Measurements from ENCODE around the gene ZC3H7B. TPM values are rescaled to one million over a fixed set of nuclear protein-coding genes. Genes with fewer than 3 reads are reported as not detected.

The ZC3H7B gene
- polyA plus RNA-seq, 1 donor (not counting 4 experiments of a cell fraction or from before 2014, with no cell fraction given) = 24.2 TPM

DNA sequence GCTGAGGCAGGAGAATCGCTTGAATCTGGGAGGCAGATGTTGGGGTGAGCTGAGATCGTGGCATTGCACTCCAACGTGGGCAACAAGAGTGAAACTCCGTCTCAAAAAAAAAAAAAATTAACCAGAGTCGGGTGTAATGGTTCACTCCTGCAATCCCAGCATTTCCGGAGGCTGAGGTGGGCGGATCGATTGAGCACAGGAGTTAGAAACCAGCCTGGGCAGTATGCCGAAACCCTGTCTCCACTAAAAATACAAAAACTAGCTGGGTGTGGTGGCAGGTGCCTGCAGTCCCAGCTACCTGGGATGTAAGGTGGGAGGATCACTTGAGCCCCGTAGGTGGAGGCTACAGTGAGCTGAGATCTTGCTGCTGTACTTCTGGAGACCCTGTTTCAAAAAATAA lies 16.9 kb upstream of the ZC3H7B start:
- H3K9me1 ChIP-seq (ENCODE audit: control insufficient read depth, extremely low read depth, insufficient read depth, low read length) = peaks cover 2% of the 10 kb centered on the region
- peaks cover 41% of the 10 kb centered on the region for H3K79me2 ChIP-seq (ENCODE audit: control insufficient read depth, insufficient read depth, low read length)
- H3K4me2 ChIP-seq (ENCODE audit: control insufficient read depth, extremely low read depth, insufficient read depth, low read depth, low read length) = peak overlapping the region; percentile 94
- FAIRE-seq (no peak), DNase-seq (ENCODE audit: low read depth, low spot score) (no peak)
- dilution Hi-C loops (cut with MboI; ENCODE audit: extremely low pct_ligation_motif_present, low sequenced_read_pairs) = no loop called here
- peak overlapping the region; percentile 94 for H3K27ac ChIP-seq (ENCODE audit: control insufficient read depth, insufficient read depth, low read length)
- peaks cover 58% of the 10 kb centered on the region for H3K4me1 ChIP-seq (ENCODE audit: control insufficient read depth, extremely low read depth, insufficient read depth, low read length)
- TF ChIP-seq, protein P1, sequence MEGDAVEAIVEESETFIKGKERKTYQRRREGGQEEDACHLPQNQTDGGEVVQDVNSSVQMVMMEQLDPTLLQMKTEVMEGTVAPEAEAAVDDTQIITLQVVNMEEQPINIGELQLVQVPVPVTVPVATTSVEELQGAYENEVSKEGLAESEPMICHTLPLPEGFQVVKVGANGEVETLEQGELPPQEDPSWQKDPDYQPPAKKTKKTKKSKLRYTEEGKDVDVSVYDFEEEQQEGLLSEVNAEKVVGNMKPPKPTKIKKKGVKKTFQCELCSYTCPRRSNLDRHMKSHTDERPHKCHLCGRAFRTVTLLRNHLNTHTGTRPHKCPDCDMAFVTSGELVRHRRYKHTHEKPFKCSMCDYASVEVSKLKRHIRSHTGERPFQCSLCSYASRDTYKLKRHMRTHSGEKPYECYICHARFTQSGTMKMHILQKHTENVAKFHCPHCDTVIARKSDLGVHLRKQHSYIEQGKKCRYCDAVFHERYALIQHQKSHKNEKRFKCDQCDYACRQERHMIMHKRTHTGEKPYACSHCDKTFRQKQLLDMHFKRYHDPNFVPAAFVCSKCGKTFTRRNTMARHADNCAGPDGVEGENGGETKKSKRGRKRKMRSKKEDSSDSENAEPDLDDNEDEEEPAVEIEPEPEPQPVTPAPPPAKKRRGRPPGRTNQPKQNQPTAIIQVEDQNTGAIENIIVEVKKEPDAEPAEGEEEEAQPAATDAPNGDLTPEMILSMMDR (optimal IDR thresholded peaks at IDR 0.05 in 1 of 3, IDR thresholded peaks at IDR 0.05 in 1 of 3, conservative IDR thresholded peaks at IDR 0.05 in 1 of 3; ENCODE audit: extremely low read depth in 1 of 3, insufficient read depth in 2 of 3, low read length in 3 of 3) = no peak
- TF ChIP-seq EZH2 (IDR thresholded peaks at IDR 0.05; ENCODE audit: low read length) = no peak
- peak overlapping the region; percentile 80 to 93 (median 90) for H3K4me3 ChIP-seq (ENCODE audit: control insufficient read depth in 2 of 3, extremely low read depth in 1 of 3, insufficient read depth in 2 of 3, low read depth in 1 of 3, low read length in 3 of 3)
- no peak overlapping the region for H2AFZ ChIP-seq (ENCODE audit: control insufficient read depth, low read length)
- peaks cover 14% of the 10 kb centered on the region for H4K20me1 ChIP-seq (ENCODE audit: control insufficient read depth, extremely low read depth, insufficient read depth, low read length)
- H3K9me3 ChIP-seq (ENCODE audit: control insufficient read depth, low read depth, low read length) = no peaks in the 10 kb centered on the region
- H3K36me3 ChIP-seq (ENCODE audit: control insufficient read depth in 2 of 2, extremely low read depth in 1 of 2, insufficient read depth in 2 of 2, low read length in 2 of 2) = peaks cover 10 to 31% of the 10 kb centered on the region in 2 experiments
- H3K9ac ChIP-seq (ENCODE audit: control insufficient read depth, extremely low read depth, insufficient read depth, low read length) = peak overlapping the region; percentile 95
- no peaks in the 10 kb centered on the region for H3K27me3 ChIP-seq (ENCODE audit: control insufficient read depth, extremely low read depth, insufficient read depth, low read length)

DNA sequence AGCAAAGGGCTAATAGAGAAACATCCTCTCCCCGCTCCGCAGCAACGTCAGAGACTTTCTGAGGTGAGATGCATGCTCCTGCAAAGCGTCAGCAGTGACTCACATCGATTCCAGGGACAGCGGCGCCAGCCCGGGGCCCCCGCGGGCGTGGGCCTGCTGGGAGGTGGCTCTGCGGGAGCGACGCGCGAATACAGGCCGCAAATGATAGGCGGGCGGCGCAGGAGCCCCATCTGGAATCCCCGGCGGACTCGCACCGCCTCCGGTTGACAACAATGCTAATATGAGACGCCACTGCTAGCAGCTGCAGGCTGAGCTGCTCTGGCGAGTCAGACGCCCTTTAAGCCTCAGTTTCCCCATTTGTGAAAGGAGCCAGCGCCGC lies 15.9 kb upstream of the ZC3H7B start:
- Histone ChIP-seq H3K27me3 (ENCODE audit: control insufficient read depth, extremely low read depth, insufficient read depth, low read length) (no peaks in the 10 kb centered on the region), H3K9ac (ENCODE audit: control insufficient read depth, extremely low read depth, insufficient read depth, low read length) (peak overlapping the region; percentile 95), H3K9me1 (ENCODE audit: control insufficient read depth, extremely low read depth, insufficient read depth, low read length) (peaks cover 2% of the 10 kb centered on the region), H3K9me3 (ENCODE audit: control insufficient read depth, low read depth, low read length) (no peaks in the 10 kb centered on the region), H4K20me1 (ENCODE audit: control insufficient read depth, extremely low read depth, insufficient read depth, low read length) (peaks cover 11% of the 10 kb centered on the region), H3K36me3 (ENCODE audit: control insufficient read depth in 2 of 2, extremely low read depth in 1 of 2, insufficient read depth in 2 of 2, low read length in 2 of 2) (peaks cover 10 to 30% of the 10 kb centered on the region in 2 experiments), H3K4me3 (ENCODE audit: control insufficient read depth in 2 of 3, extremely low read depth in 1 of 3, insufficient read depth in 2 of 3, low read depth in 1 of 3, low read length in 3 of 3) (peak overlapping the region; percentile 80 to 93 (median 90)), H3K4me2 (ENCODE audit: control insufficient read depth, extremely low read depth, insufficient read depth, low read depth, low read length) (peak overlapping the region; percentile 94), H3K27ac (ENCODE audit: control insufficient read depth, insufficient read depth, low read length) (peak overlapping the region; percentile 94), H3K79me2 (ENCODE audit: control insufficient read depth, insufficient read depth, low read length) (peaks cover 40% of the 10 kb centered on the region), H3K4me1 (ENCODE audit: control insufficient read depth, extremely low read depth, insufficient read depth, low read length) (peaks cover 57% of the 10 kb centered on the region), H2AFZ (ENCODE audit: control insufficient read depth, low read length) (peak overlapping the region; percentile 16)
- FAIRE-seq (peak; percentile 74), DNase-seq (ENCODE audit: low read depth, low spot score) (peak; percentile 57)
- dilution Hi-C loops (cut with MboI; ENCODE audit: extremely low pct_ligation_motif_present, low sequenced_read_pairs) = no loop called here
- no peak for TF ChIP-seq EZH2 (IDR thresholded peaks at IDR 0.05; ENCODE audit: low read length)
- TF ChIP-seq, protein P1 (optimal IDR thresholded peaks at IDR 0.05 in 1 of 3, IDR thresholded peaks at IDR 0.05 in 1 of 3, conservative IDR thresholded peaks at IDR 0.05 in 1 of 3; ENCODE audit: extremely low read depth in 1 of 3, insufficient read depth in 2 of 3, low read length in 3 of 3) = no peak

Measured in keratinocyte (primary cell).